Retina (tissue), 1 donor: ENCODE measurements around the gene NHSL1.
A peak's percentile ranks its signal among the peaks of the same experiment; 100 is the strongest.
"Not testable (repeated sequence)": the region's sequence is repeated elsewhere in the genome, so short reads cannot be mapped to it uniquely, and the experiment has no call there.

Source experiments
- DNase-seq: peaks from one replicate; pipeline ENCODE4 v3.0.0-alpha.2; 2016

NHSL1 gene

GRCh38 chr6:138454981-138455706, 44.1 kb downstream of the NHSL1 start:
- DNase-seq: no peak

GRCh38 chr6:138451043-138451442, 48.3 kb downstream of the NHSL1 start:
- no peak for DNase-seq

GRCh38 chr6:138450445-138450844, 48.8 kb downstream of the NHSL1 start:
- peak; percentile 86 for DNase-seq

- no peak for DNase-seq
Measured at GRCh38 chr6:138446821-138447220, 52.5 kb downstream of the NHSL1 start.

GRCh38 chr6:138443979-138444378, 55.3 kb downstream of the NHSL1 start:
- DNase-seq: no peak

GRCh38 chr6:138442663-138443062, 56.6 kb downstream of the NHSL1 start:
- DNase-seq: no peak

GRCh38 chr6:138441965-138442364, 57.3 kb downstream of the NHSL1 start:
- no peak for DNase-seq

- no peak for DNase-seq
Measured at GRCh38 chr6:138440758-138441357, 58.4 kb downstream of the NHSL1 start.

GRCh38 chr6:138440296-138440695, 59.0 kb downstream of the NHSL1 start:
- DNase-seq: no peak

- no peak for DNase-seq
Measured at GRCh38 chr6:138439546-138439945, 59.7 kb downstream of the NHSL1 start.

GRCh38 chr6:138434925-138435324, 64.4 kb downstream of the NHSL1 start:
- DNase-seq: no peak

GRCh38 chr6:138434096-138434495, 65.2 kb downstream of the NHSL1 start:
- no peak for DNase-seq

- no peak for DNase-seq
Measured at GRCh38 chr6:138432063-138432356, 67.3 kb downstream of the NHSL1 start.

- DNase-seq: no peak
Measured at GRCh38 chr6:138431256-138432062, 67.8 kb downstream of the NHSL1 start.

GRCh38 chr6:138430361-138431145, 68.7 kb downstream of the NHSL1 start:
- no peak for DNase-seq

- no peak for DNase-seq
Measured at GRCh38 chr6:138429761-138430160, 69.5 kb downstream of the NHSL1 start.

- DNase-seq: peak; percentile 67
Measured at GRCh38 chr6:138428944-138429598, 70.2 kb downstream of the NHSL1 start.

- no peak for DNase-seq
Measured at GRCh38 chr6:138427701-138428100, 71.6 kb downstream of the NHSL1 start.

- no peak for DNase-seq
Measured at GRCh38 chr6:138426500-138427123, 72.7 kb downstream of the NHSL1 start.

- not testable (repeated sequence) for DNase-seq
Measured at GRCh38 chr6:138425256-138425655, 74.0 kb downstream of the NHSL1 start.

GRCh38 chr6:138424004-138424904, 75.0 kb downstream of the NHSL1 start:
- DNase-seq: no peak
